ENCODE data around the gene FBXO10.
A peak's percentile ranks its signal among the peaks of the same experiment; 100 is the strongest.
"Not testable (repeated sequence)": the region's sequence is repeated elsewhere in the genome, so short reads cannot be mapped to it uniquely, and the experiment has no call there.

Gene FBXO10

GRCh38 chr9:37511016-37512010, 64.9 kb downstream of the FBXO10 start:
- DNase-seq = no peak

- not testable (repeated sequence) for DNase-seq
These were observed 66.1 kb downstream of the FBXO10 start for GRCh38 chr9:37510053-37510452.

- DNase-seq = no peak
These were observed 66.6 kb downstream of the FBXO10 start for GRCh38 chr9:37509536-37509935.

- no peak for DNase-seq
These were observed 67.4 kb downstream of the FBXO10 start for GRCh38 chr9:37508834-37509206.

- no peak for DNase-seq
These were observed 67.9 kb downstream of the FBXO10 start for GRCh38 chr9:37508135-37508833.

GRCh38 chr9:37507566-37508134, 68.5 kb downstream of the FBXO10 start:
- no peak for DNase-seq

GRCh38 chr9:37504605-37505004, 71.6 kb downstream of the FBXO10 start:
- no peak for DNase-seq

GRCh38 chr9:37503736-37504135, 72.4 kb downstream of the FBXO10 start:
- no peak for DNase-seq

- DNase-seq = no peak
These were observed 74.1 kb downstream of the FBXO10 start for GRCh38 chr9:37501957-37502596.

GRCh38 chr9:37499297-37499696, 76.9 kb downstream of the FBXO10 start:
- no peak for DNase-seq

GRCh38 chr9:37498457-37498856, 77.7 kb downstream of the FBXO10 start:
- DNase-seq = no peak

- no peak for DNase-seq
These were observed 78.9 kb downstream of the FBXO10 start for GRCh38 chr9:37497320-37497719.

- no peak for DNase-seq
These were observed 80.2 kb downstream of the FBXO10 start for GRCh38 chr9:37496020-37496419.

GRCh38 chr9:37495571-37495970, 80.6 kb downstream of the FBXO10 start:
- DNase-seq = no peak

- DNase-seq = no peak
These were observed 84.2 kb downstream of the FBXO10 start for GRCh38 chr9:37491939-37492338.

- DNase-seq = no peak
These were observed 89.3 kb downstream of the FBXO10 start for GRCh38 chr9:37486616-37487548.

- DNase-seq = no peak
These were observed 89.9 kb downstream of the FBXO10 start for GRCh38 chr9:37486256-37486615.

GRCh38 chr9:37485389-37486255, 90.6 kb downstream of the FBXO10 start, which contains the start of gene POLR1E:
TSS of gene POLR1E (plus strand) at chr9:37485948. CDS start at chr9:37486048, 100 bp downstream.
- peak; percentile 91 for DNase-seq

GRCh38 chr9:37480759-37481158, 95.4 kb downstream of the FBXO10 start:
- DNase-seq = no peak

GRCh38 chr9:37477987-37478619, 98.1 kb downstream of the FBXO10 start:
- not testable (repeated sequence) for DNase-seq

Measured in right kidney (tissue), 1 donor.